BE2C (cell line): ENCODE data around the gene DHCR7.

Source experiments
- DNase-seq: peaks from one replicate; pipeline ENCODE4 v3.0.0-alpha.2; 2020
- H3K27me3 ChIP-seq: fragments of 250-450 bp; sonication (Bioruptor Pico); 2 replicates; pipeline ENCODE4 v1.5.1; 2020; ENCODE audit warnings: mild to moderate bottlenecking
- H3K36me3 ChIP-seq: fragments of 250-450 bp; sonication (Bioruptor Pico); 2 replicates; pipeline ENCODE4 v1.5.1; 2020; ENCODE audit warnings: mild to moderate bottlenecking
- H3K4me1 ChIP-seq: fragments of 250-450 bp; sonication (Bioruptor Pico); 2 replicates; pipeline ENCODE4 v1.5.1; 2020
- H3K4me3 ChIP-seq: 2 replicates; pipeline ENCODE4 v1.5.1; 2011; ENCODE audit warnings: low read depth, low read length
- H3K9me3 ChIP-seq: fragments of 250-450 bp; sonication (Bioruptor Pico); 2 replicates; pipeline ENCODE4 v1.5.1; 2020
- CTCF ChIP-seq: IDR thresholded peaks from 2 replicates; pipeline ENCODE4 v1.5.1; 2012; ENCODE audit warnings: mild to moderate bottlenecking, low read depth, low read length

Gene DHCR7

DNA sequence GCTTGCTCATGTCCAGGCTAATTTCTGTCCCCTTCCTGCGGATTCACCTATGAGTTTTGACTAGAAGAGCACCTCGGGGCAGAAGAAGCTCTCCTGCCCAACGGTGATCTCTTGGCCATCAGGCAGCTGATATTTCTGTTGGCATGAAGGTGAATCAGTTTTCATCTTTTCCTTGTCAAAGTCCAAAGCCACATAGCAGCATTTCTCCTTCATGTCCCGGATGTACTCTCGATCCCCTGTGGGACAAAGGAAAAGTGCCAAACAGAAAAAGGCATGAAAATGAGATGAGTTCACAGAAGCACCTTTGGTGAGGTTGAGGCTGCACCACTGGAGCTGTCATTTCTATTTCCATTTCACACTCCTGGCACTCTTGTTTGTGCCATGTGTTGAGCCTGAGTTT, 56.8 kb downstream of the DHCR7 start:
- DNase-seq, result no peak
- Histone ChIP-seq H3K36me3 (no peaks in the 10 kb centered on the region), H3K4me1 (no peaks in the 10 kb centered on the region), H3K9me3 (no peaks in the 10 kb centered on the region; the same call in 1 of the 2 replicates), H3K4me3 (no peak overlapping the region), H3K27me3 (peaks cover 61% of the 10 kb centered on the region)
- no peak for TF ChIP-seq CTCF

- peaks cover 79% of the 10 kb centered on the region for H3K27me3 ChIP-seq
- no peak for TF ChIP-seq CTCF
- H3K4me3 ChIP-seq, result no peak overlapping the region
- no peaks in the 10 kb centered on the region; the same call in 1 of the 2 replicates for H3K9me3 ChIP-seq
- H3K36me3 ChIP-seq, result no peaks in the 10 kb centered on the region
- no peak for DNase-seq
- H3K4me1 ChIP-seq, result no peaks in the 10 kb centered on the region
Observed at GRCh38 chr11:71388637-71389235, 59.5 kb downstream of the DHCR7 start.

DNA sequence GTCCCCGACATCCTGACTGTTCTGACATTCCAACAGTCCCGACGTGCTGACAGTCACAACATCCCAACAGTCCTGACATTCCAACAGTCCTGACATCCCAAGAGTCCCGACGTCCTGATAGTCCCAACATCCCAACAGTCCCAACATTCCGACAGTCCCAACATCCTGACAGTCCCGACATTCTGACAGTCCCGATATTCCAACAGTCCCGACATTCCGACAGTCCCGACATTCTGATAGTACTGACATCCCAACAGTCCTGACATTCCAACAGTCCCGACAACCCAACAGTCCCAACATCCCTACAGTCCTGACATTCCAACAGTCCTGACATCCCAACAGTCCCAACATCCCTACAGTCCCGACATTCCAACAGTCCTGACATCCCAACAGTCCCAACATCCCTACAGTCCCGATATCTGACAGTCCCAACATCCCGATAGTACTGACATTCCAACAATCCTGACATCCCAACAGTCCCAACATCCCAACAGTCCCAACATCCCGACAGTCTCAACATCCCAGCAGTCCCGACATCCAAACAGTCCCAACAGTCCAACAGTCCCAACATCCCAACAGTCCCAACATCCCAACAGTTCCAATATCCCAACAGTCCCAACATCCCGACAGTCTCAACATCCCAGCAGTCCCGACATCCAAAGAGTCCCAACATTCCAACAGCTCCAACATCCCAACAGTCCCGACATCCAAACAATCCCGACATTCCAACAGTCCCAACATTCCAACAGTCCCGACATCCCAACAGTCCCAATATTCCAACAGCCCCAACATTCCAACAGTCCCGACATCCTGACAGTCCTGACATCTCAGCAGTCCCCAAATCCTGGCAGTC, 60.2 kb downstream of the DHCR7 start:
- no peak for TF ChIP-seq CTCF
- H3K4me1 ChIP-seq, result no peaks in the 10 kb centered on the region
- H3K36me3 ChIP-seq, result no peaks in the 10 kb centered on the region
- H3K9me3 ChIP-seq, result no peaks in the 10 kb centered on the region; the same call in 1 of the 2 replicates
- H3K4me3 ChIP-seq, result no peak overlapping the region
- no peak for DNase-seq
- peaks cover 79% of the 10 kb centered on the region for H3K27me3 ChIP-seq

DNA sequence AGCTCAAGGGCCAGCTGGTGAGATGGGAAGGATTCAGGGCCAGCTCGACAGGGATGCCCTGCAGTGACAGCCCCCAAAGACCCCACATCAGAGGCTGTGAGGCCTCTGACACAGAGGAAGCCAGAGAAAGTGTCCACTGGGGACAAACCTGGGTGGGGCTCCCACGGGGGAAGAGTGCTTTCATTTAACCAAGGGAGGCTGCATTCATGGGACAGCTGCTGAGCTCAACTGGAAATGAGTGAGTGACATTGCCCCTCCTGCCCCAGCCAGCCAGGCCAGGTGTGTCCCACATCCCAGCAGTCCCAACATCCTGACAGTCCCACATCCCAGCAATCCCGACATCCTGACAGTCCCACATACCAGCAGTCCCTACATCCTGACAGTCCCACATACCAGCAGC, 61.0 kb downstream of the DHCR7 start:
- H3K4me3 ChIP-seq, result no peak overlapping the region
- H3K4me1 ChIP-seq, result no peaks in the 10 kb centered on the region
- H3K27me3 ChIP-seq, result peaks cover 74% of the 10 kb centered on the region
- no peak for TF ChIP-seq CTCF
- no peaks in the 10 kb centered on the region; the same call in 1 of the 2 replicates for H3K9me3 ChIP-seq
- DNase-seq, result no peak
- no peaks in the 10 kb centered on the region for H3K36me3 ChIP-seq

DNA sequence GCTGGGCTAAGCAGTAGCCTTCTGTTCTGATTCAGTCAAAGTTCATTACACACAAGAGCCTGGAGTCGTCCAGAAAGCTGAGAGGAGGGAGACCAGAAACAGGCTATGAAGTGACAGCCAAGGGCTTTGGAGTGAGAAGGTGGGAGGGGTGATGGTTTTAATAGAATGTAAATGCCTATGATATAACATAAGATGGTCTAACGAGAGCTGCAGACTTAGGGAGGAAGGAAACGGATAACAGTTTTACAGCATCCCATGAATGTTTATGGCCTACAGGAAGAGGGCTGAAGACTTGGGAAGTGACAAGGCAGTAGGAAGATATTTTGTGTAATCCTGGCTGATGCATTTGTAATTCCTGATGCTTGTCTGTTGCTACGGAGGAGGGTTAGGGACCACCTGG, 62.0 kb downstream of the DHCR7 start:
- H3K4me3 ChIP-seq, result no peak overlapping the region
- peaks cover 66% of the 10 kb centered on the region for H3K27me3 ChIP-seq
- H3K4me1 ChIP-seq, result no peaks in the 10 kb centered on the region

More for the DNA sequence above, 62.0 kb downstream of the DHCR7 start:
- H3K9me3 ChIP-seq, result no peaks in the 10 kb centered on the region; the same call in 1 of the 2 replicates
- no peaks in the 10 kb centered on the region for H3K36me3 ChIP-seq
- TF ChIP-seq CTCF, result no peak
- DNase-seq, result no peak
